HAP-1 (cell line): Measurements from ENCODE around the gene CTSS.
"Not testable (repeated sequence)": the region's sequence is repeated elsewhere in the genome, so short reads cannot be mapped to it uniquely, and the experiment has no call there.

Experiments used
- DNase-seq, 2 experiments: peaks; one replicate each; pipeline ENCODE4 v3.0.0-alpha.2; 2016 to 2020; ENCODE audit warnings: low spot score in 2 of 2
- H3K27me3 ChIP-seq: fragments of 250-450 bp; sonication (Bioruptor Pico); 2 replicates; pipeline ENCODE4 v1.5.1; 2020; ENCODE audit warnings: low read depth, mild to moderate bottlenecking, moderate library complexity
- H3K36me3 ChIP-seq: fragments of 250-450 bp; sonication (Bioruptor Pico); replicated peaks from 2 replicates; pipeline ENCODE4 v1.5.1; 2020; ENCODE audit warnings: mild to moderate bottlenecking
- H3K4me1 ChIP-seq: fragments of 250-450 bp; sonication (Bioruptor Pico); 2 replicates; pipeline ENCODE4 v1.5.1; 2020; ENCODE audit warnings: mild to moderate bottlenecking
- H3K4me3 ChIP-seq: fragments of 250-450 bp; sonication (Bioruptor Pico); 2 replicates; pipeline ENCODE4 v1.5.1; 2020; ENCODE audit warnings: mild to moderate bottlenecking, moderate library complexity
- H3K9me3 ChIP-seq: fragments of 250-450 bp; sonication (Bioruptor Pico); 2 replicates; pipeline ENCODE4 v1.5.1; 2020; ENCODE audit warnings: mild to moderate bottlenecking, moderate library complexity
- in situ Hi-C: fragments of 300-500 bp; cut with MboI; formaldehyde crosslinking; loops from 3 replicates; pipeline ENCODE4 v1.14.3; 2020; ENCODE audit warnings: low sequenced_read_pairs, inconsistent platforms, mixed read lengths

Gene CTSS

DNA sequence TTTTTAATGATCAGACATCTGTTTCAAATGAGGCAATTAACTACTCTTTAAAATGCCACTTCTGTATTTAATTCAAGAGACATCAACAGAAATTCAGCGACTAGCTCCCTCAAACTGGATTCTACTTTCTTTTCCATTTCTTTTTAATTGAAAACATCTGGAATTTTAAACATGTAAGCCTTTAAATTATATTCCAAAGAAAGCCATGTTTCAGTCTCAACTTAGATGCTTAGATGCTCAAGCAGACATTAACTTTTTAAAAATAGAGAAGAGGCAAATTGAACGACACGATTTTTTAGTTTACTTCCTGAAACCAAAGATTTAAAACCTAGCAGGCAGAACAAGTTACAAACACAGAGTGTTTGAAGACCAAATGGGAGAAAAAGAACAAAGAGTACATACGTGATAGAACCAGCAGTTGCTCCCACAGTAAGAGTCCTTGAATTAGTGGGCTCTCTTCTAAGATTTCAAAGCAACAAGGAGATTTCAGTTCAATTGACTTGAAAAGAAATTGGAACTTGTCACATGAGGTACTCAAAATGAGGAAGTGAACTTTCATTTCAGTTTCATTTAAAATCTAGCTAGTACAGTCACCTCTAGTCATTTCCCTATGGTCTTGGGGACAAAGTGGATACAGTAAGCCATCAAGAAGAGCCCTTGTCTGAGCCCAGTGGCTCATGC lies at the start of gene CTSS:
TSS of gene CTSS (minus strand) at position 483 of the 681 bp plus-strand sequence. CDS start 1,015 bp downstream, outside the sequence.
- in situ Hi-C loops: no loop called here

DNA sequence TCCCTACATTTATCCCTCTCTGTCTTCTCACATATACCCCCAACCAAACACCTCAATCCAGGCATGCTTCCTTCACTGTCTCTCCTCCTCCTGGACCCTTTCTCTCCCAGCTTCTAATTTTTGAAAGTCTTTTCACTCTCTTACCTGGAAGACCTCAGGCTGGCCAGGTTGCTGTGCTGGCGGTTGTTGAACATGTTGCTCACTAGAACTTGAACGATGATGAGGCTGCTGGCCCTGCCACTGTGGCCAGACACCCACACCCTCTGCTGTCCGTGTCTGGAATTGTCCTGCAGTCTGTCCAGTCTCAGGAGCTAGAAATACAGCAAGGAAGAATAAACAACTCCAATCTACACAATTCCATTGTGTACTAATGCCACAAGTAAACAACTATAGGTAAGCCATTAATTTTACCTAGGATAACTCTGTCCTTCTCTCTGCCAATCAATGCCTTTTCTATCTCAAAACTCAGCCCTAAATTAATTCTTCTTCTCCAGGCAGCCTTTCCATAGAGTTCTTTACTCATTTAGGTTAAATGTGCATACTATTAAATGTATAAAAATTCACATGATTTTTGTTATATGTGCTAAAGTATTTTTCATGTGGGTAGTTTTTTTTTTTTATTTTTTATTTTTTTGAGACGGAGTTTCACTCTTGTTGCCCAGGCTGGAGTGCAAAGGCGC lies 47.6 kb upstream of the CTSS start:
- in situ Hi-C loops: no loop called here
- Histone ChIP-seq H3K27me3 (no peaks in the 10 kb centered on the region), H3K36me3 (peaks cover 40% of the 10 kb centered on the region), H3K9me3 (no peaks in the 10 kb centered on the region), H3K4me3 (no peak overlapping the region), H3K4me1 (no peaks in the 10 kb centered on the region)
- DNase-seq: peak; percentile 26 to 67

More for the DNA sequence above, at the start of gene CTSS:
- peaks cover 2% of the 10 kb centered on the region; the same call in 1 of the 2 replicates for H3K4me1 ChIP-seq
- no peaks in the 10 kb centered on the region for H3K36me3 ChIP-seq
- H3K27me3 ChIP-seq: peaks cover 4% of the 10 kb centered on the region; the same call in 1 of the 2 replicates
- no peak within 1 kb of the TSS for H3K4me3 ChIP-seq
- H3K9me3 ChIP-seq: no peaks in the 10 kb centered on the region
- DNase-seq: no peak

DNA sequence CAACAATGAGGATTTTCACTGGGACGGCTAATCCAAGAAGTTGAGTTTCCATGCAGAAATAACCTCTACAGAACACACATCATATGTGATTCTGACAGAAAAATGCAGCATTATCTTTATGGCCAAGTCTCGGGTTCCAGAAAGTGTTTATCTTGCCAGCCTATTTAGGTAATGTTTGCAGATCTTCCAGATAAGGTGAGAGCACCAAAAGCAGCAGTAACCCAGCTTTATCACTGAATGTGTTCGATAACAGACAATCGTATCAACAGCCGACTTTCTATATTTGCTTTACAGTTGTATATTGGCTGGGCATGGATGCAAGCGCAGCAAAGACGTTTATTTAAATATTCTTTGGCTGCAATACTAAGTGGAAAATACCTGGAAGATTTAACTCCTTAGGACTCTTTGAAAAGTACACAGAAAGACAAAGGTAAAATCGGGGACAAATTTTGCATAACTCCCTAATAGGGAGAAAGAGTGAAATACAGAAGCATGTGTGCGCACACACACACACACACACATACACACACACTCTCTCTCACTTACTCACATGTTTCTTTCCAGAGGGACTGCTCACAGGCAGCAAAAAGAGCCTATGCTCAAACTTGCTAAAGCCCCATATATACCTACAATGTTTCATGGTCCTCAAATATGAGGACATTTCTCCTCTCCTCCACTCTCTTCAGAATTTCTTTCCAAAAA lies 45.5 kb upstream of the CTSS start:
- no peak for DNase-seq
- Histone ChIP-seq H3K27me3 (no peaks in the 10 kb centered on the region), H3K36me3 (peaks cover 26% of the 10 kb centered on the region), H3K9me3 (no peaks in the 10 kb centered on the region), H3K4me3 (no peak overlapping the region), H3K4me1 (no peaks in the 10 kb centered on the region)
- in situ Hi-C loops: no loop called here

DNA sequence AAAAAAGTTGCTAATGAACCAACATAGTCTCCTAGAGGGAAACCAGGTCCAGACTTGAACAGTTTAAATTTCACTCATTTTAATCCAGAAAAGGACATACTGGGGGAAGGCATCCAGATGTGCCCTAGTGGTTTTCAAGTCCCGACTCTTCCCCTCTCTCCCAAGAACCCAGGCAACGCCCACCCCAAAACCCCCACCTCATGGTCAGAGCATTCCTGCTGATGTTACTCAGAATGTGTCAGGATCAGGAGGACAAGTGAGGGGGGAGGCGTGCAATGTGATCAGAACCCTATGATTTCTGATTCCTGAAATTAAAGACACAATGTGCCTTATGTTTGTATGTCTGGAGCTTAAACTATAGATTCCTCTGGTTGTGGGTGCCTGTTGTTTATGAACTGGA lies 44.1 kb upstream of the CTSS start:
- H3K4me1 ChIP-seq: no peaks in the 10 kb centered on the region
- no peaks in the 10 kb centered on the region for H3K9me3 ChIP-seq
- peaks cover 26% of the 10 kb centered on the region for H3K36me3 ChIP-seq
- H3K27me3 ChIP-seq: no peaks in the 10 kb centered on the region
- in situ Hi-C loops: no loop called here
- H3K4me3 ChIP-seq: no peak overlapping the region
- DNase-seq: no peak

DNA sequence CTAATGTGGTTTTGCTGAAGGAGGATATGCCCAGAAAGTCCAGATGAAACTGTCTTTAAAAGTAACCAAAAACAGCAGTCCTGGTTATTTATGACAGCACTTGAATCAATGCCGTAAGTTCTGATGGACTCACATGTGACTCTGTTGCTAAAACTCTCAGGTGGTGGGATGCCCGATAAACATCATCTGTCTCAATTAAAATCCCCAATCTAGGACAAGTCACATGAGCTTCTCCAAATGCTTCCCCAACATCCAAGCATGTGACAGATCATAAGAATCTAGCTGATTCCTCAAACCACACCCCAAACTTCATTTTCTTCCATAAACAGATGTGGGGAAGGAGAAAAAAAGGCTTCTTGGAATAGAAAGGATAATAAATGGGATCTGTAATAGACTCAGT lies 43.3 kb upstream of the CTSS start:
- no peaks in the 10 kb centered on the region for H3K9me3 ChIP-seq
- H3K36me3 ChIP-seq: peaks cover 21% of the 10 kb centered on the region
- no peak overlapping the region for H3K4me3 ChIP-seq
- in situ Hi-C loops: no loop called here
- no peaks in the 10 kb centered on the region for H3K4me1 ChIP-seq
- H3K27me3 ChIP-seq: no peaks in the 10 kb centered on the region
- DNase-seq: no peak

DNA sequence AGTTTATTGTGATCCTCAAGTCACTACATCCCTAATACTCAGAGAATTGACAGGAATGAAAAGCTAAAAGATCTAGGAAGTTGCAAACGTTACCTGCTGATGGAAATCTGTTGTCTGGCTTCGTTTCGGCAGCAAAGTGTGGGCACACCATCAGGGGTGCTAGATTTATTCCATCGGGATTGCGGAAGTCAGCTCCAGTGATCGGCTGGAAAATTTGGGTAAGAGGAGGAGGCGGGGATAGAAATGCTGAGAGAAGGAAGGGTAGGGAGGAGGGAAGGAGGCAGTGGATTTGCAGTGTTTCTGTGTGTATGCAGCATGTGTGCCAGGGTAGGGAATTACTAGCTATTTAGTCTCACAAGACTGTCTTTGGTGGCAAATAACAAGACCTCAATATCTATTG lies 42.5 kb upstream of the CTSS start, which contains the start of gene CTSK:
TSS of gene CTSK (minus strand) at position 140 of the 400 bp plus-strand sequence. CDS start 1,455 bp downstream, outside the sequence.
- no peak for DNase-seq
- Histone ChIP-seq H3K4me1 (no peaks in the 10 kb centered on the region), H3K4me3 (no peak within 1 kb of the TSS), H3K9me3 (no peaks in the 10 kb centered on the region), H3K36me3 (peaks cover 16% of the 10 kb centered on the region), H3K27me3 (no peaks in the 10 kb centered on the region)
- in situ Hi-C loops: no loop called here

DNA sequence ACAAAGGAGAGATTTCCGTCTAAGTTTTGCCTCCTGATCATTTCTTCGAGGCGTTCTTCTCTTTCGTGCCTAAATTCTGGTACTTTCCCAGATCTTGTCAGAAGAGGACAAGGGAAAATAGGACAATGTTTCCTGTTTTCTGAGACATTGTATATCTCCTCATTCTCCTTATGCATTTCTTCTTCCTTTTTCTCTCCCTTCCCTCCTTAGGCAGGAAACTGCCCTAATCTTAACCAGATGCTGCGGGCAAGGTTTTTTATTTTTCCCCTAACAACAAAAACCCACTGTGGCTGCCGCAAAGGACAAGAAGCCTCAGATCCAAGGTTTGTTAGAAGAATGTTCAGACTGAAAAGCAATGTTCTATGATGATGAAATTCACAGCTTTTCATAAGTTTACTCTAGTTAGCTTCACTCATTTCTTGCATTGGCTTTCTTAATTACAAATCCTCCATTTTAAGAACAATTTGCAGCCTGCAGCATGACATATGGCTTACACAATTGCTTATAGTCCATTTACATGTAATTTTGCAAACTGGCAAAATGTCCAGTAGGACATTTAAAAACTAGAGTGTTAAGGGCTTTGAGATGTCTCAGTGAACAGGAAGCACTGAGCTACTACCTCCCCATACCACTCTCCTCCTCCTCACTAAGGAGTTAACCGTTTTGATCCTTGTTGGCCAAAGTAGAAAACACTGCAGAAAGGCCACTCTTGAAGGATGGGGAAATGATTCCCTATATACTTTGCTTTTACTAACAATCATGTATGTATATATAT lies 41.9 kb upstream of the CTSS start:
- in situ Hi-C loops: no loop called here
- Histone ChIP-seq H3K36me3 (peaks cover 9% of the 10 kb centered on the region), H3K4me1 (no peaks in the 10 kb centered on the region), H3K9me3 (no peaks in the 10 kb centered on the region), H3K27me3 (no peaks in the 10 kb centered on the region), H3K4me3 (no peak overlapping the region)
- DNase-seq: no peak

DNA sequence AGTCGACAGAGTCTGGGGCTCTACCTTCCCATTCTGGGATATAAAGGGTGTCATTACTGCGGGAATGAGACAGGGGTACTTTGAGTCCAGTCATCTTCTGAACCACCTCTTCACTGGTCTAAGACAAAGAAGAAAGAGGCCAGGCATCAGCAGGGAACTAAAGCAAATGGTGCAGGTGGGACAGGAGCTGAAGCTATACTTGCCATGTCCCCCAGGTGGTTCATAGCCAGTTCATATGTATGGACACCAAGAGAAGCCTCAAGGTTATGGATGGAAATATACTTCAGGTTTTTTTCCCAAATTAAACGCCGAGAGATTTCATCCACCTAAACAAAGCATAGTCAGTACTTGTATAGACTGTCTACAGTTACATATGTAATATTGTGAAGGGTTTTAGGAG lies 40.3 kb upstream of the CTSS start:
- in situ Hi-C loops: no loop called here
- no peaks in the 10 kb centered on the region for H3K27me3 ChIP-seq
- no peaks in the 10 kb centered on the region; the same call in 1 of the 2 replicates for H3K36me3 ChIP-seq
- no peak overlapping the region for H3K4me3 ChIP-seq
- H3K4me1 ChIP-seq: no peaks in the 10 kb centered on the region
- no peaks in the 10 kb centered on the region for H3K9me3 ChIP-seq
- DNase-seq: no peak

DNA sequence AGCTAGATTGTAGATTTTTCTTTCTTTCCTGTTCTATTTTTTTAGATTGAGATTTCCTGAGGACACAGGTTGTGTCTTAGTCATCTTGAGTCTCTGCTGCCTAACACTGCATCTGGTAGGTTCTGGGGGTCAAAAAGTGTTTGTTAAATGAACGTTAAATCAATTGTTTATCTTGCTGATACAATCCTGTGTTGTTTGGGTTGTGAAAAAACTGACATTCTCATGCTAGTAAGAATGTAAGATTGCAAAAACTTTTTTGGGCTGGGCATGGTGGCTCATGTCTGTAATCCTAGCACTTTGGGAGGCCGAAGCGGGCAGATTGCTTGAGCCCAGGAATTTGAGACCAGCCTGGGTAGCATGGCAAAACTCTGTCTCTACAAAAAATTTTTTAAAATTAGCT lies 39.1 kb upstream of the CTSS start:
- no peaks in the 10 kb centered on the region for H3K27me3 ChIP-seq
- DNase-seq: no peak
- no peaks in the 10 kb centered on the region for H3K9me3 ChIP-seq
- no peaks in the 10 kb centered on the region for H3K36me3 ChIP-seq
- in situ Hi-C loops: no loop called here
- no peaks in the 10 kb centered on the region for H3K4me1 ChIP-seq
- H3K4me3 ChIP-seq: no peak overlapping the region

DNA sequence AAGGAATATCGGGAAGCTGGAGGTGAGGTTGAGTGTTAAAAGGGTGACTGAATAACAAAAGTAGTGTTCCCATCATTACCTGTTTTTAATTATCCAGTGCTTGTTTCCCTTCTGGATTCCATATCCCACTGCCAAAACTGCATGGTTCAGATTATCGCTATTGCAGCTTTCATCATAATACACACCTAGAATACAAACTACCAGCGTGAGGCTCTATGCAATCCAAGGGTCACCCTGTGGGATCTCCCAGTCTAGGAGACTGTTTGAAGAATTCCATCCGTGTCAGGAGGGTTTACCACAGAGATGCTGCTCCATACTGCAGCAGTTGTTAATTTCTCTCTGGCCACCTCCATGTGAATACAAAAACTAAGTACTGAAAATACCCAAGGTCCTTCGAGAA lies 33.5 kb upstream of the CTSS start:
- Histone ChIP-seq H3K27me3 (no peaks in the 10 kb centered on the region), H3K36me3 (no peaks in the 10 kb centered on the region), H3K4me3 (no peak overlapping the region), H3K9me3 (no peaks in the 10 kb centered on the region), H3K4me1 (no peaks in the 10 kb centered on the region)
- DNase-seq: no peak
- in situ Hi-C loops: no loop called here

DNA sequence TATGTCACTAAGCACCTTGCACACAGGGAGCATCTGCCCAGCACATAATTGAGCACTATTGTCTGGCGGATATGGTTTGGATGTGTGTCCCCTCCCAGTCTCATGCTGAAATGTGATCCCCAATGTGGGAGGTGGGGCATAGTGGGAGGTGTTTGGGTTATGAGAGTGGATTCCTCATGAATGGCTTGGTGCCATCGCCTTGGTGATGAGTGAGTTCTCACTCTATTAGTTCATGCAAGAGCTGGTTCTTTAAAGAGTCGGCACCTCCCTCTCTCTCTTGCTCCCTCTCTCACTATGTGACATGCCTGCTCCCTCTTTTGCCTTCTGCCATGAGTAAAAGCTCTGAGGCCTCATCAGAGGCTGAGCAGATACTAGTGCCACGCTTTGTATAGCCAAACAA lies 32.9 kb upstream of the CTSS start:
- H3K36me3 ChIP-seq: no peaks in the 10 kb centered on the region
- peak in 1 of 2 experiments; percentile 51 for DNase-seq
- no peaks in the 10 kb centered on the region for H3K9me3 ChIP-seq
- H3K4me1 ChIP-seq: no peaks in the 10 kb centered on the region
- H3K27me3 ChIP-seq: no peaks in the 10 kb centered on the region
- no peak overlapping the region for H3K4me3 ChIP-seq
- in situ Hi-C loops: no loop called here

DNA sequence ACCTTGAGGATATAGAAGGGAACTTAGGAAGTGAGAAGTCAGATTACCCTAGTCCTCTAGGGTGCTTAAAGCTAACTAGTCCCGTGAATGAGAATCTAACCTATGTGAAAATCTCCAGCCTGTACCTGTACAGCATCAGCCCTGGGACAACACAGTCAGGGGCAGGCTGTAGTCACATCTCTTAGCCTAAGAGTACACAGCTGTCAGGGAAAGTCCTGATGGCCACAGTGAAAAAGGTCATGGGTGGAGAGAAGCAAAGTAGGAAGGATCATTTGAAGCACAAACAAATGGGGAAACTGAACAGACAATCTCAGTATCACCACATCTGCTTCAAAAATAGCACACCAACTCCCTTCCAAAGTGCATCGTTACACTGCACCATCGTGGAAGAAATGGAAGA lies 30.8 kb upstream of the CTSS start:
- Histone ChIP-seq H3K4me3 (no peak overlapping the region), H3K36me3 (no peaks in the 10 kb centered on the region), H3K9me3 (no peaks in the 10 kb centered on the region), H3K4me1 (no peaks in the 10 kb centered on the region), H3K27me3 (no peaks in the 10 kb centered on the region)
- DNase-seq: no peak
- in situ Hi-C loops: no loop called here

DNA sequence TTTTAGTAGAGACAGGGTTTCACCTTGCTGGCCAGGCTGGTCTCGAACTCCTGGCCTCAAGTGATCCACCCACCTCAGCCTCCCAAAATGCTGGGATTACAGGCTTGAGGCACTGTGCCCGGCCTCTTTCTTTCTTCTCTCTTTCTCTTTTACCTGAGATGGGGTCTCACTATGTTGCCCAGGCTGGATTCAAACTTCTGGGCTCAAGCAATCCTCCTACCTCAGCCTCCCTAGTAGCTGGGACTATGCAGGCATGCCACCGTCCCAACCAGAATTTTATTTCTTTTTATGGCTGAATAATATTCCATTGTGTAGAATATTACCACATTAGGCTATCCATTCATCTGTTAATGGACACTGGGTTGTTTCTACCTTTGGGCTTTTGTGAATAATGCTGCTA lies 28.2 kb upstream of the CTSS start:
- H3K27me3 ChIP-seq, in situ Hi-C loops, H3K4me1 ChIP-seq, H3K4me3 ChIP-seq, H3K9me3 ChIP-seq, H3K36me3 ChIP-seq, DNase-seq: not testable (repeated sequence)
